D721Med (cell line): ENCODE data around the gene MCU.
"Not testable (repeated sequence)": the region's sequence is repeated elsewhere in the genome, so short reads cannot be mapped to it uniquely, and the experiment has no call there.

ENCODE experiments used
- DNase-seq: peaks from one replicate; pipeline ENCODE4 v3.0.0; 2011; ENCODE audit warnings: low spot score; ENCODE audit not compliant: insufficient read length
- FAIRE-seq: peaks from 2 replicates; lab custom pipeline; 2011; peaks lifted over from hg19 to GRCh38; lab: Jason Lieb, UNC
- CTCF ChIP-seq: IDR thresholded peaks from 2 replicates; pipeline ENCODE4 v1.5.1; 2012; ENCODE audit warnings: mild to moderate bottlenecking, control low read depth; ENCODE audit not compliant: insufficient read depth; ENCODE audit errors: missing control alignments

MCU gene

GRCh38 chr10:72893136-72893798, 201.3 kb downstream of the MCU start, which contains the start of gene OIT3:
TSS of gene OIT3 (plus strand) at chr10:72893739. CDS start at chr10:72893799, 60 bp downstream.
- no peak for FAIRE-seq
- TF ChIP-seq CTCF, result no peak

GRCh38 chr10:72895236-72895850, 203.4 kb downstream of the MCU start:
- DNase-seq (no peak), FAIRE-seq (no peak)
- no peak for TF ChIP-seq CTCF

More at GRCh38 chr10:72893136-72893798, 201.3 kb downstream of the MCU start, which contains the start of gene OIT3:
- no peak for DNase-seq

- TF ChIP-seq CTCF, result no peak
- FAIRE-seq, result no peak
- DNase-seq, result no peak
Measured at GRCh38 chr10:72898616-72899015, 206.7 kb downstream of the MCU start.

DNA sequence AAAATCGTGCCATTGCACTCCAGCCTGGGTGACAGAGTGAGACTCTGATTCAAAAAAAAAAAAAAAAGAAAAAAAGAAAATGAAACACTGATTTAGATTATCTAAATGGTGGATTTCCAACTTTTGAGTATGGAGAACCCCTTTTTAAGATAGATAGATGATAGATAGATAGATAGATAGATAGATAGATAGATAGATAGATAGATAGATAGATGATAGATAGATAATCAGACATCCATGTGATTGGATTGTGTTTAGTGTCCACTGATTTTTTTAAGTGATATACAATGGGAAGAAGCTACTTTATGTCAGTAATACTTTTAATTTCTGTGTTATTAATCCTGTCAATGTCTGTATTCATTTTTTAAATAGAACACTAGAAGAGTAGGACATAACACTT, 207.6 kb downstream of the MCU start:
- no peak for DNase-seq
- TF ChIP-seq CTCF, result no peak
- FAIRE-seq, result no peak

DNA sequence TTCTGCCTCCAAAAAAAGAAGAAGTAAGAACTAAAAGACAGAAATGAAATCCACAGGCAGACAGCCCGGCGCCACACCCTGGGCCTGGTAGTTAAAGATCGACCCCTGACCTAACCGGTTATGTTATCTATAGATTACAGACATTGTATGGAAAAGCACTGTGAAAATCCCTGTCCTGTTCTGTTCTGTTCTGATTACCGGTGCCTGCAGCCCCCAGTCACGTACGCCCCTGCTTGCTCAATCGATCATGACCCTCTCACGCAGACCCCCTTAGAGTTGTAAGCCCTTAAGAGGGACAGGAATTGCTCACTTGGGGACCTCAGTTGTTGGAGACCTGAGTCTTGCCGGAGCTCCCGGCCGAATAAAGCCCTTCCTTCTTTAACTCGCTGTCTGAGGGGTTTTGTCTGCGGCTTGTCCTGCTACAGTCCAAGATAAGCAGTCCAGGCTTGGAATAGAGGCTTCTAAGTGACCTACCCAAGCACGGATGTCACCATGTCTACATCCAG, 212.1 kb downstream of the MCU start:
- DNase-seq, FAIRE-seq: not testable (repeated sequence)

DNA sequence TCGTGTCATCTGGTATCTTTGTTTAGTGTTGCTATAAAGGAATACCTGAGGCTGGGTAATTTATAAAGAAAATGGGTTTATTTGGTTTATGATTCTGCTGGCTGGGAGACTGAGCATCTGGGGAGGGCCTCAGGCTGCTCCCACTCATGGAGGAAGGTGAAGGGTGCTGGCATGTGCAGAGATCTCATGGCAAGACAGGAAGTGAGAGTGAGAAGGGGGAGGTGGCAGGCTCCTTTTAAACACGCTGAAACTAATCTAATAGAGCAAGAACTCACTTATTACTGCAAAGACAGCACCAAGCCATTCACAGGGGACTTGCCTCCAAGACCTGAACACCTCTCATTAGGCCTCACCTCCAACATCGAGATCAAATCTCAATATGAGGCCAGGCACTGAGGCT, 212.9 kb downstream of the MCU start:
- DNase-seq (no peak), FAIRE-seq (no peak)
- no peak for TF ChIP-seq CTCF

- DNase-seq (no peak), FAIRE-seq (no peak)
- TF ChIP-seq CTCF, result no peak
Measured at GRCh38 chr10:72906446-72906845, 214.5 kb downstream of the MCU start.
